NCI-H345 treated with DMSO at 0.1 percent for 48 hours (cell line): ENCODE measurements around the gene CAVIN4.

Source experiments
- DNase-seq: peaks from one replicate; lab custom pipeline; 2025; ENCODE audit not compliant: unreplicated experiment; lab: John Stamatoyannopoulos, UW

Gene CAVIN4

DNA sequence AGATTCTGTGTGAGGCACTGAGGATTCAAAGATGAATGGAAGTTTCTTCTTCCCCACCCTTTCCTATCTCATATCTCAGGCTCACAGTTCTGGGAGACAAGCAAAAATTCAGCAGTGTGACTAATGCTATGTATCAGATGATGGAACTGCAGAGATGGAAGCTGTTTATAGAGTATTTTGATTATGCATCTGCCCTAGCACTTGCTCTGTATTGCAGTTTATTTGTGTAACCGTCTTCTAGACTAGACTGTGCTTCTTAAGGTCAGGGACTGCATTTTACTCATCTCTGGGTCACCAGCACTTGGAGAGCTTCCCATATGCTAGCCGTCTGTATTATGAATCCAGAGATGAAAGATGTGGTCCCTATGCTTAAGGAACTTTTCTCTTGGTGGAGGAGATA is 12.6 kb downstream of the CAVIN4 start:
- DNase-seq = no peak

DNA sequence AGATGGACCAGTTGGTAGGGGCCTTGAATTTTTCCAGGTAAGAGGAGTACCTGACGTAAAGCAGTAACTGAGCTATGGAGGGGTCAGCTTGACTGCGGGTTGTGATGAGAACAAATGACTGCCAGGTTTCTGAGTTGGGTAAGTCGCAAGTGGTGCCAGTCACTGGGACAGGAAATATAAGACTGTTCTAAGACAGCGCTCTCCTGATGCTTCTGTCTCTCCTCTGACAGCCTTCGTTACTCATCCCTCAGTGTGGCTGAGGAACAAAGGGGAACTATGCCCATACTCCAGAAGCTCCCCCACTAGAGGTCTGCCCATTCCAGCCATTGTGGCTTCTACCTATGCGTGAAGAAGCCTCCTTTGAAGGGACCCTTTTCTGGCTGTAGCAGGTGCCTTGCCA is 13.3 kb downstream of the CAVIN4 start:
- no peak for DNase-seq

DNA sequence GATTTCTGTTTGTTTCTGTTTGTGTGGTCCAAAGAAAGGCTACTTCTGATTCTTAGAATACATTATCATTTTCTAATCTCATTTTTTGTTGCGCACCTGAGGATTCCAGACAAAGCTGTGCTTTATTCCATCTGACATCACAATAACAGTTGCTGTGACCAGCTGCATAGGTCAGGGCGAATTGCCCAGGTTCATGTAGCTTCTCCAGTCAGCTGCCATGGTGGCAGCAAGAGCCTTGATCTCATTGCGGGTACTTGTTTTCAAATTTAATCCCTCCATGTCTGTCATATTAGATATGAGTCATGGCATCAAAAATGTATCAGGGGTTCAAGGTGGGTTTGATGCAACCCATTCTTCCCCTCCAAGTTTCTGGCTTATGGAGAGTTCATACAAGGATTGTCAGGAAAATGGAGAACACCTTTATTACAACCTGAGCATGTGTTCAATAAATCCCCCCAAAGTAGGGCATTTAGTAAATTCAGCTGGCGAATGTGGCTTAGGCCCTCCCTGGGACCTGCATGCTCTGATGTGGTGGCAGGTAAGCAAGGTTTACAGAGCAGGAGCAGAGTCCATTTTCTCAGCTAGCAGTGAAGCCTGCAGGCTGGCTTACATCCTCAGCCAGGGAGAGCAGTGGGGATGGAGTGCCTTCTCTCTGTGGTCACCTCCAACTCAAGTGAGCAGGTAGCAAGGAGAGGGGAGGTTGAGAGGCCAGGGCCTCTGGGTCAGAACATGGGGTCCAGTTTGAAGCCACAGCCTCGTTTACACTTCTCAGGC is 13.9 kb downstream of the CAVIN4 start:
- DNase-seq = no peak

DNA sequence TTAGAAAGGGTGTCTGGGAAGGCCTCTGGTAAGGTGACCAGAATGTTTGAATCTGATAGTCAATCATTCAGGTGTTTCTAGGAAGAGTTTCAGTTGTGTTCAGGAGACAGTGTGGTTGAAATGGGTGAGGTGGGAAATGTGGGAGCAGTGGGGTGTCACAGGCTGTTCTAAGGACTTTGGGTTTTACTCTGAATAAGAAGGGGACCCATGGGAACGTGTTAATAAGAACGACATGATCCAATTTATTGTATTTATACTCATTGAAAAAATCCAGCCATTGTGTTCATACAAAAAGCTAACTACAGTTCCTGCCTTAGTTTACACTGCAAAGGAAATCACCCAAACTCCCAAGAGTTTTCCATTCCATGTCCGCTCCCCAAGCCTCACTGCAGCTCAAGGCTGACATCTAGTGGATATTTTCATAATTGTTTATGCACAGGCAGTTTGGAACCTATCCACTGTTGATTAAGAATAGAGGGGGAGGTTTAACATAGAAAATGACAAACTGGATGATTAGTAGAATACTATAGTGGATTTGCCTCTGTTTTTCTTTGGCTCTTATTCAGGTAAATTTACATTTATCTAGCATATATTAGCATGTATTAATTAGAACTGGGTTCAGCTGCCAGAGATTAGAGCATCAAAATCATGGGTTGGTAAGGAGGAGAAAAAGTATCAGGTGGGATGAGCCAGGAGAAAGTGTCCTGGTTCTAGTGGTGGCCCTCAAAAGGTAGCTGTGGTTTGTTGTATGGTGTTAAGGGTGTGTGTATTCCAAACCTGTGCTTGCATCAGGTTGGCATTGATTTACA is 17.7 kb downstream of the CAVIN4 start:
- DNase-seq = peak; percentile 28

DNA sequence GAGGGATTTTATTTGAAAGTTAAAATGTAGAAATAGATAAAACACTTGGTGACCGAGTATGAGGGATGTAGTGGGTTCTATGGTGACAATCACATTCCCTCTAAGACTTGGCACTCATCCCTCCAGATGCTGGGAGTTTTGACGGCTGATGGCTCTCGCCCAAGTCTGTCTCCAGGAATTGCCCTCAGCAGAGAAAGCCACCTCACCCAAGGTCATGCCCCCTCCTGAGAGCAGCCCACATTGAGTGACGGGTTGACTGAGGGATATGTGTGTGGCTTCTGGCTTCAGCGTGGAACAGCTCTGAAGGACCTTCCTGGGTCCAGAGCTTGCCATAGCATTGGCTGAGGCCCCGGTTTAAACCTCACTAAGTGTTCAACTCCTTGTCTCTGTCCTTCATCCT is 19.4 kb downstream of the CAVIN4 start:
- no peak for DNase-seq

DNA sequence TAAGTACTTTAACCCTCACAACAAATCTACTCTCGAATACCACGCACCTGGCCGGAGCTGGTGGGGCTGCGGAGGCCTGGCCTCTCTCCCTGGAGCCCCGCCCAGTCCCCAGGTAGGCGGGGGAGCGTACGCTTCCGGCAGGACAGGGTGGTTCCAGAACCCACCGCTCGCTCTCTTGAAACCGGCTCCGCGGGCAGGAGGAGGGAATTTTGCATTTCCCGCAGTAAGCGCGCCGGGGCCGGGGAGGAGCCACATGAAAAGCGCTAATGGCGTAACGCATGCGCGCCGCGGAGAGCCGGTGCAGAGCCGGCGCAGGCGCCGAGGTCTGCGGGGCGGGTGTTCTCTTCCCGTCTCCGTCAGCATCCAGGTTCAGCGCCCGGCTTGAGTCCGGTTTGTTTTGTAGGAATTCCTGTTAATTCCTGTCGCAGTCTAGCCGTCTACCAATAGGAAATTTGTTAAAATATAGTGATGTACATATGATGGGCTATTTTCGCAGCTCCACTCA is 20.8 kb downstream of the CAVIN4 start:
- DNase-seq = peak; percentile 87

DNA sequence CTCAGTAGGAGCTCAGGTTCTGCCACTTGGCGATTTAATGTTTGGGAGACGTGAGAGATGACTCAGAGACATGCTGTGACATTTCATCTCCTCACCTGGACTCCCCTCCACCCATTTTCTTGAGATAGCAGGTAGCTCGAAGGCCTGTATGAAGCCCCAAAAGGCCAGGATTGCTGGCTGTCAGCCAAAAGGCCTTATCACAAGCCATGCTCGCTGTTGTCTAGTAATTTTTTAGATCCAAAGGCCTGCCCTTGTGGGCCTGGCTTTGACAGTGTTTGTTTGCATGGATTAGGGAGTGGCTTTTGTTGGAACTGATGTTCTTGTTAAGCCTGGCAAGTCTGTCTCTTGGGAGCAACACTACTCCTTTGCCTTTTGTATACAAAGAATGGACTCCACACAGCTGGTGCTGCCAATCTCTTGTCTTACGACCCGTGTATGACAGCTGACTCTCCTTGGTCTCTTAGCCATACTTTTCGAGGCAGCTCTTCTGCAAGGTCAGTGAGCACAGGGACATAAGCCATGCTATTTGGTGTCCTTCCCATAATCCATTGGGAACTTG is 22.7 kb downstream of the CAVIN4 start:
- peak; percentile 46 for DNase-seq

DNA sequence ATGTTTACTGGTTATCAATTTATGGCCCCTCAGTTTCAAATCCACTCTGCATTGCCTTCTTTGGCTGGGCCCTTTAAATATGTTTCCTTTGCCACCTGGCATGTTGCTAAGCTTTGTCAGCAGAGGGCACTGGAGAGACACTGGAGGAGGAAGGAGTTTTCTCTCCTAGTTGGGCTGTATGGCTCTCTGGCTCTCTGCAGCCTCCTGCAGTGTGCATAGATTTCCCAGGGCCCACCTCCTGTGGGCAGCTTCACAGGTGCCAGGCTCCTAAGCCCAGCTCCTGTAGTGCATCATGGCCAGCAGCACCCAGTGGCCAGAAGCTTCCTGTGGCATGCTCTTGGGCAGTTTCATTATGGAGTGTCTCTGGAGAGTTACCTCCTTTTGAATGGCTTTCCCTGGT is 23.3 kb downstream of the CAVIN4 start:
- DNase-seq = peak; percentile 47

DNA sequence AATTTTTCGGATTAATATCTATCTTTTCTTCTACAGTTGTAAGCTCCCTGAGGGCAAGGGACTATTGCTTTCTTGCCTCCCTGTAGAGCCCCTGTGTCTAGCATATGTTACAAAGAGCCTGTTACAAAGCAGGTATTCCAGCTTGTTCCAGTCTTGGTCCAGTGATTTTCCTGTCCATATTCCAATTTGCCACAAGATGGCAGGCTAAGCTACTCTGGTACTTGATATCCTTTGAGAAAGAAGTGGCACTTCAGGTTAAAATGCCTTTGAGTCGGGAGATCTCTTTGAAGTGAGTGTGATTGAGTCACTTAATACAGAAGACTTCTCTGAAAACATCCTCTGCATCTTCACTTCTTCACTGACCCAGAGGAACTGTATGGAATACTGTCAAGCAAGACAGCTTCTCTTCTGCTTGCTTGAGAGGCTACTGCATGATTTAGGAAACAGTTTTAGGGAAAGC is 24.5 kb downstream of the CAVIN4 start:
- peak; percentile 74 for DNase-seq

DNA sequence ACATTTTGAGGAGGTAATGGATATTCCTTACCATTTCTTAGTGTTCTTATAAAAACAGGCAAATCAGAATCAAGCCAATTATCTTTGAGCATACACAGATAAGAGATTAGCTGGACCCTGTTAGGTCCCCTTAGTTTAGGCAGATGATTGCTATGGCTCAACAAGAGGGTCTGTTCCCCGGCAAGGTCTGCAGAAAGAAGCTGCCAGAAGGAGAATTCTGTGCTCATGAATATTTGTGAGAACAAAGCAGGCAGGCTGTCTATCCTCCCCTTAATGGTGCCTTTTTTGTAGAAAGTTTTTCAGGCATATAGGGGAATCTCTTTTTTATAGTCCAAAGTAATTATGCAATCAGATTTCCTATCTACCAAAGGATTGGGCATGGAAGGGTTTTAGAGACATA is 27.5 kb downstream of the CAVIN4 start:
- no peak for DNase-seq

DNA sequence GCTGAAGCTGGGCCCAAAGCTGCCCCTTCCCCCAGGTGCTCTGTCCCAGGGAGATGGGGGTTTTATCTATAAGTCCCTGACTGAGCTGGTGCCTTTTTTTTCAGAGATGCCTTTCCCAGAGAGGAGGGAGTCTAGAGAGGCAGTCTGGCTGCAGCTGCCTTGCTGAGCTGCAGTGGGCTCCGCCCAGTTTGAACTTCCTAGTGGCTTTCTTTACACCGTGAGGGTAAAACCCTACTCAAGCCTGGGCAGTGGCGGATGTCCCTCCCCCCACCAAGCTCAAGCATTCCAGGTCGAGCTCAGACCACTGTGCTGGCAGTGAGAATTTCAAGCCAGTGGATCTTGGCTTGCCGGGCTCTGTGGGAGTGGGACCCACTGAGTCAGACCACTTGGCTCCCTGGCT is 41.3 kb downstream of the CAVIN4 start:
- DNase-seq = no peak

DNA sequence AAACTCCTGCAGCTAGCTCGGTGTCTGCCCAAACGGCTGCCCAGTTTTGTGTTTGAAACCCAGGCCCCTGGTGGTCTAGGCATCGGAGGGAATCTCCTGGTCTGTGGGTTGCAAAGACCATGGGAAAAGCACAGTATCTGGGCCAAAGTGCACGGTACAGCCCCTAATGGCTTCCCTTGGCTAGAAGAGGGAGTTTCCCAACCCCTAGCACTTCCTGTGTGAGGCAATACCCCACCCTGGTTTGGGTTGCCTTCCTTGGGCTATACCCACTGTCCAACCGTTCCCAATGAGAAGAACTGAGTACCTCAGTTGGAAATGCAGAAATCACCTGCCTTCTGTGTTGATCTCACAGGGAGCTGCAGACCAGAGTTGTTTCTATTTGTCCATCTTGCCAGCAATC is 41.8 kb downstream of the CAVIN4 start:
- no peak for DNase-seq

DNA sequence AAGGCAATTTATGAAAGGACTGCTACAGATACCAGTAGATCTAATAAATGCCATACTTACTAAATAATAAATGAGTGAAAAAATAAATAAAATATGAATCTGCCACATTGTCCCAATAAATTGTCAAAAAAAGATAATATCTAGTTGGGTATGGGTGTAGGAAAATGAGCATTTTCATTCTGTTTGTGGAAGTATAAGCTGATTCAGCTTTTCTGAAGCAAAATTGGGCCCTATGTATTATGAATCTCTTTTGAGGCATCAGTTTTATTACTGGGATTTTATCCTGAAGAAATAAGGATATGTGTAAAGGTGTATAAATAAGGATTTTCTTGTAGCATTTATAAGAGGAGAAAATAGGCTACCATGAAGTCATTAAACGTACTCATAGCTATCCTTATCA is 46.1 kb downstream of the CAVIN4 start:
- DNase-seq = no peak

DNA sequence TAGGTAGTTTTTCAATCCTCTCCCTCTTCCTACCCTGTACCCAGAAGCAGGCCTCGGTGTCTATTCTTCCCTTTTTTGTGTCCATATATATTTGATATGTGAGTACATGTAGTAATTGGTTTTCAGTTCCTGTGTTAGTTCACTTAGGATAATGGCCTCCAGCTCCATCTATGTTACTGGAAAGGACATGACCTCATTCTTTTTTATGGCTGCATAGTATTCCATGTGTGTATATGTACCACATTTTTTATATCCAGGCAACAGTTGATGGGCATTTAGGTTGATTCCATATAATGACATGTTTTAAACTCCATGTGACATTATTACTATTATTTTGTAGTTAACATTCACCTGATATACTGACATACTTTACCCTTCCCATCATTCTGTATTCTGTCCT is 49.1 kb downstream of the CAVIN4 start:
- DNase-seq = no peak

DNA sequence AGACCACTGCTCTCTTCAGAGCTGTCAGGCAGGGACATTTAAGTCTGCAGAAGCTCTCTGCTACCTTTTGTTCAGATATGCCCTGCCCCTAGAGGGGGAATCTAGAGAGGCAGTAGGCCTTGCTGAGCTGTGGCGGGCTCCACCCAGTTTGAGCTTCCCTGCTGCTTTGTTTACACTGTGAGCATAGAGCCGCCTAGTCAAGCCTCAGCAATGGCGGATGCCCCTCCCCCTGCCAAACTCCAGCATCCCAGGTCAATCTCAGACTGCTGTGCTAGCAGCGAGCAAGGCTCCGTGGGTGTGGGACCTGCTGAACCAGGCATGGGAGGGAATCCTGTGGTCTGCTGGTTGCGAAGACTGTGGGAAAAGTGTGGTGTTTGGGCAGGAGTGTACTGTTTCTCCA is 59.9 kb downstream of the CAVIN4 start:
- no peak for DNase-seq
